Activated CD8-positive, alpha-beta memory T cell treated with anti-CD3 and anti-CD28 coated beads, Interleukin-2, amount 50 U/mL, for 48 hours (primary cell): ENCODE measurements around the gene NOS1AP.
"Not testable (repeated sequence)": the region's sequence is repeated elsewhere in the genome, so short reads cannot be mapped to it uniquely, and the experiment has no call there.

Experiments used
- DNase-seq: peaks from one replicate; pipeline ENCODE4 v3.0.0-alpha.2; 2020

Gene NOS1AP

GRCh38 chr1:162197615-162198421 lies 128.3 kb downstream of the NOS1AP start:
- DNase-seq: no peak

GRCh38 chr1:162200096-162200847 lies 130.8 kb downstream of the NOS1AP start:
- no peak for DNase-seq

DNA sequence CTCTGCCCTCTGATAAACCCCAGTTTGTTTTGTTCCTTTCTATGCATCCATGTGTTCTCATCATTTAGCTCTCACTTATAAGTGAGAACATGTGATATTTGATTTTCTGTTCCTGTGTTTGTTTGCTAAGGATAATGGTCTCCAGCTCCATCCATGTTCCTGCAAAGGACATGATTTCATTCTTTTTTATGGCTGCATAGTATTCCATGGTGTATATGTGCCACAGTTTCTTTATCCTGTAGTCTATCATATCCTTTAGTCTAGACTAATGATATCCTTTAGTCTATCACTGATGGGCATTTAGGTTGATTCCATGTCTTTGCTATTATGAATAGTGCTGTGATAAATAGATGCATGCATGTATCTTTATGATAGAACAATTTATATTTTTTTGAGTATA lies 131.6 kb downstream of the NOS1AP start:
- not testable (repeated sequence) for DNase-seq

DNA sequence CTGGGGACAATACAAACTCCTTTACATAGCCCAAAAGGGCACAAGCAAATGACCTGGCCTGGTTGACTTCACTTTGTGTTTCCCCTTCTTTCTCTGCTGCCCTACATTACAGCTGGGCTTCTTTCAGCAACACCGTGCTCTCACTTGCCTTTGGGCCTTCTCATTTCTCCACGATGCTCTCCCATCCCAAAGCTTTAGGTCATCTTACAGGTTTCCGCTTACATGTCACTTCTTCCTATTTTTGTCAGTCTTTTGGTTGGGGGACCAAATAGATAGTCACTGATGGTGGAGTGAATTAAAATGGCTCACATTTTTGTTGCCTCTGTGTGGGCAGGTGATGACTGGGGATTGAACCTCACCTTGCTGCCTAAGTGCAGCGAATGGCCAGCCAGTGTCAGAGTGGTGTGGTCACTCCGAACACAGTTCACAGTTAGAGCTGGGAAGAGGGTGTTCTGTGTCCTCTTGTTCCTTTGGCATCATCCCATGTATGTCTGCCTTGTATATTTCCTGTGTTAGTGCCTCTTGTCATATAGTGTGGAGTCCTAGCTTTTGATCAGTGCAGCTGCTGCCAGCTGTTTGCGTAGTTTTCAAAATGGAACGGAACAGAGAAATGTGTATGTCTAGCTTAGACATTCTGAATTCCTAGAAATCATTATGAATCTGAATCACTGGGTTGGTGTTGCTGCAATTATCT lies 134.8 kb downstream of the NOS1AP start:
- DNase-seq: no peak

DNA sequence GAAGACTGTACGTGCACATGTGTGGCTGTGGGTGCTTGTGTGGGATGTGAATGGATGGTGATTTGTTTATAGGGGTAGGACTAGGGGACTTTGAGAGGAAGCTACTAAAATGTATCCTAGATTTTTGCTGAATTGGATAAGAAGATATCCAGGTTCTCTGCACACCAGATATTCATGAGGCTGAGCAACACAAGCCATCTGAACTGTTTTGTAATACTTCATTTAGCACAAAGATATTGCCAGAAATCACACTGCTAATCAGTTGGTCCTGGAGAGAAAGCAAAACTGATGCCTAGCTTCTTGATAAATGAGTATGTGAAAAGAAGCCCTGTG lies 135.3 kb downstream of the NOS1AP start:
- DNase-seq: no peak

DNA sequence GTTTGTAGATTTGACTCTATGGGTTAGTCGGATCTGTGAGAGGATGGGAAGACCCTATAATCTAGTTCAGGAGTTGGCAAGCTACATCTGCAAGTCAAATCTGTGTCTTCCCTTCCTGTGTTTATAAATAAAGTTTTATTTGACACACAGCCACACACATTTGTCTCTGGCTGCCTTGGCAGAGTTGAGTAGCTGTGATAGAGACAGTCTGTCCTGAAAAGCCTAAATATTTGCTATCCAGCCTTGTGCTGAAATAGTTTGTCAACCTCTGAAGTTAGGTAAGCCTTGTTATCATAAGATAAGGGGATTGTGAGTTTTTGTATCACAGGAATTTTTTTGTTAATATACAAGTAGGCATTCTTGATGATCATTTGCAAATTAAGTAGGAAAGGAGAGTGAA lies 136.8 kb downstream of the NOS1AP start:
- no peak for DNase-seq

- no peak for DNase-seq
These were observed 137.5 kb downstream of the NOS1AP start for GRCh38 chr1:162206749-162207635.

DNA sequence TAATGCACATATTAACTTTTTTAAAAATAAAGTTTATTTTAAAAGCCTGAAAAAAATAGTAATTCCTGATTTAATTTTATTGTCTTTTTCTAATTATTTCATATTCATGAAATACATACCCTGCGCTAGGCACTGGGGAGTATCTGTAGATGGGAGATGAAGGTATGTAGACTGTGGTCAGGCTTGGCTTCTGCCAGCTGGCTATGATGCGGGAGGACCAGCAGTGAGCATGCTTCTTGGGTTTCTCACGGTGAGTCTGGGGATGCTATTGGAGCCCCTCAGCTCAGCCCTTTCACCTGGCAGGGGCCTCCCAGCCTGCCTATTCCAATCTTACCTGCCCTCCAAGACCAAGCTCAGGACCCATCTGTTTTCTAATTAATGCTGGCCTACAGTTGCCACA lies 138.4 kb downstream of the NOS1AP start:
- DNase-seq: no peak

DNA sequence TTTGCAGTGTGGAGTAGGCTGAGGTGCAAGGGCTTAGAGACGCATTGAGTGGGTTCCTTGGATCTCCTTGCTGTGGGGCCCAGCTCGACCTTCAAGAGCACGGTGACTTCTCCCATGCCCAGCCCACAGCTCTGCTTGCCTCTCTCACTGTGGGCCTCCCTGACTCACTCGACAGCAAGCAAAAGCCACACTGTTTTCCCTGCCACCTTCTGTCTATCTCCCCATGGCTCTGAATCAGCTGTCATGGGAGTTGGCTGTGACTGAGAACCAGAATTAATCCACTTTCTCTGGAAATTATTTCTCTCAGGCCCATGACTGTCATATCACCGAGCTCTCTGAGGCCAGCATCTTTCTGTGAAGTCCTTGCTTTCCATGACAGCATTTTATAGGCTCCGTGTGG lies 140.7 kb downstream of the NOS1AP start:
- no peak for DNase-seq

- no peak for DNase-seq
These were observed 143.2 kb downstream of the NOS1AP start for GRCh38 chr1:162212713-162213112.

DNA sequence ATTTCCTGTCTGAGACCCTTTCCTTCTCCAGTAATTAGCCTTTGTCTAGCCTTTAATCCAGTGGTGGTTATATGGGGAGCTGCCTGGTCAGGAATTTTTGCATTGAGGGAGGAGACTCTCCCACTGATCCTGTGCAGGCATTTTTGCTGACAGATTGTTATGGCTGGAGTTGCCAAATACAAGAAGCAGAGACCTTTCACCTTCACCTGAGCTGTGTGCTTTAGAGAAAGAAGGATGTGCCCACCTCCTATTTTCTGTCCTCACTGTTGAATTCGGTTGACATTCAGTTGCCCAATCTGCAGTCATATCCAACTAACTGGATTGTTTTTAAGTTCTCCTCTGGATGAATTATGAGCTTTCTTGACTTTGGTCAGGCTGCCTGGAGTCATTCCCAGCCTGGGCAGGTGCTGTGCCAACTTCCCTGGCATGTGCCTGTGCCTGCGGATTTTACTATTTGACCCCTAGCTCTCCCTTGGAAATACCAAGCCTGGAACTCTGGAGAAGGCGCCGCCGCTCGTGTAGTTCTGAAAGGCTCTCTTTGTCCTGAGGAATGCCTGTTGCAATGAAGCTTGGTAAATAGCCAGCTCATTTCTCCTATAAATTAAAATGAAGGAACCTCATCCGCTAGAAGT lies 143.9 kb downstream of the NOS1AP start:
- no peak for DNase-seq

DNA sequence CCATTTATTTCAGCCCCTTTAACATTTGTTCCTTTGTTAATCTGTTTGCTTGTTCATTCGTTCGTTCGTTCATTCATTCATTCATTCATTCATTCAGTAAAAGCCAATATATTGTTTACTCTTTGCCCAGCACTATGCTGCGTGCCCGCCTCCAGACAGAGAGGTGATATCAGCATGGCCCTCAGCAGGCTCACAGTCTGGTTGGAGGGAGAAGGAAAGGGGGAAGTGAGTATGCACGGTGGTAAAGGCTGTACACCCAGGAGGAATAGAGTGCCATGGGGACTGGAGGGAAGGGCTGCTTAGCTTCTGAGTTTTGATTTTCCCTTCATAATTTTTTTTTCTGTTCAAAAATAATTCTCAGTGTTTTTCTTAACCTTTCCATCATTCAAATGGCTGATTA lies 144.7 kb downstream of the NOS1AP start:
- no peak for DNase-seq

DNA sequence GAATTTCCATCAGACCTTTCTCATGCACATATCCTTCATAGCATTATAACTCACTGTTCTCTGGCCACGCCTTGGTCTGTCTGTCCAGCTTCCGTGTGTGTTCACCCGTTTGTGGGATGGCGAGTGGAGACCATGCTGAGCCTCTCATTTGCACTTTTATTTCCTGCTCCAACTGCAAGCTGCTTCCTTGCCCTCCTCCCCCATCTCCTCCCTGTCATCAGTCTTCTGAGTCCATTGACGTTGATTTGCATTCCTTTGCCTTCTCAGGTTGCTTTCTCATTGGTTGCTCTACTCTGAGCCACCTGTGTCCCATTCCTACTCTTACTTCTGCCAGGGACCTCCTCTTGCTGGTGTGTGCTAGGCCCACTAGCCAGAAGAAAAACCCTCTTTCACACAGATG lies 146.4 kb downstream of the NOS1AP start:
- DNase-seq: no peak

DNA sequence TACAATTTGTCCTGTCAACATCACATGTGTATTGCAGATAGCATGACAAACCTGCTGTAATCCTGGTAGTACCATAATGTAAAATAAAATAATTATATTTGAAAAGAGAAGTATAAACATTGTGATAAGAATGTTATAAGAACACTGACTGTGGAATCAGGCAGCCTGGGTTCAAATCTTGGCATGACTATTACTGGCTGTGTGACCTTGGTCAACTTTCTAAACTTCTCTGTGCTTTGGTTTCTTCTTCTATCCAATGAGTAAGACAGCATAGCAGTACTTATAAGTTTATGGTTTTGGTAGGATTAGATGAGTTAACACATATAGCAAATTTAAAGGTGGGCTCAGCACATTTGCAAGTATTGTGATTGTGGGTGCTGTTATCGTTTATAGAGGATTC lies 147.1 kb downstream of the NOS1AP start:
- DNase-seq: no peak

DNA sequence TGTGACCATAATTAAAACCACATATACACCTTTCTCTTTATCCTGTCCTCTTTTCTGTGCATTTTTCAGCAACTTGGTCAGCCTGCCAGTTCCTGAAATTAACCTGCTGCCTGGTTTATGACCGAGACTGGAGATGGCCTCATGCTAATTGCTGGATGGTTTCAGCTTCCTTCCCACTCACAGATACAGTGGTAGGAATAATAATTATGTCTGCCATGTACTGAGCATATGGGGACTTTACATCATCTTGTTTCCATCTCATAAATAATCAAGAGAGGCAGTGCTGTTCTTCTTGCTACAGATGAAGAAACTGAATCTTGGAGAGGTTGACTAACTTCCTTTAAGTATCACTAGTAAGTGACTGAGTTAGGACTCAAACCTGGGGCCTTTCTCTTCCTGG lies 148.2 kb downstream of the NOS1AP start:
- no peak for DNase-seq

DNA sequence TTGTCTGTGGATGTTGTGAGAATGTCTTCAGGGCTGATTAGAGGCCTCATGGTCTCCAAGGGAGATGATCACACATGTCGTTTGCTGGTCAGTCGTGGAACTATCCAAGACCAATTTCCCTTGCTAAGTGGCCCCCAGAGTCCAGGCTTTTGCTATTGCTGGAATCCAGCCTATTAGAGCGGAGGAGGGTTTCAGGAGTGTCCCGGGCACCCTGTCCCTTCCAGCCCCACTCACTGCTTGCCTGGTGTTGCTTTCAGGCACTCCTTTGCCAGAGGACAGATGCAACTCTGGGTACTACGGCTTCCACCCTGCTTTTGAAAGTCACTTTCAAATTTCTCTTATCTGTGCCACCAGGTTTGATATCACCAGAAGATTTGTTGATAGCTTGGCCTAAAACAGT lies 149.1 kb downstream of the NOS1AP start:
- DNase-seq: no peak

DNA sequence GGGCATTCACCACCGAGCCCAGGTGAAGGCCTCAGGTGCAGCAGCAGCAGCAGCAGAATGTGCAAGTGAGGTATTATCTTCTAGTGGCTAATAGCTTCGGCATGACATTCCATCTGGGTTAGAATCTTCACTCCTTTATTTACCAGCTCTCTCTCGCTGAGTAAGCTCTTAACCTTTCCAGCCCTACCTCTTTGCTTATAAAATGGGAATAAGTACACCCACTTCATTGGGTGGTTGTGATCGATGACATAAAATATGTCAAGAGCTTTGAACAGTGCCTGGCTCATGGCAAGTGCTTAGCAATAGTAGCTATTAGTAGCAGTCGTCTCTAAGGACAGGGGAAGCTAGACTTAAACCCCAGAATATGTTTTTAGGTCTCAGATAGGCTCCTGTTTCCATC lies 149.5 kb downstream of the NOS1AP start:
- no peak for DNase-seq

GRCh38 chr1:162219461-162219860 lies 150.0 kb downstream of the NOS1AP start:
- no peak for DNase-seq

DNA sequence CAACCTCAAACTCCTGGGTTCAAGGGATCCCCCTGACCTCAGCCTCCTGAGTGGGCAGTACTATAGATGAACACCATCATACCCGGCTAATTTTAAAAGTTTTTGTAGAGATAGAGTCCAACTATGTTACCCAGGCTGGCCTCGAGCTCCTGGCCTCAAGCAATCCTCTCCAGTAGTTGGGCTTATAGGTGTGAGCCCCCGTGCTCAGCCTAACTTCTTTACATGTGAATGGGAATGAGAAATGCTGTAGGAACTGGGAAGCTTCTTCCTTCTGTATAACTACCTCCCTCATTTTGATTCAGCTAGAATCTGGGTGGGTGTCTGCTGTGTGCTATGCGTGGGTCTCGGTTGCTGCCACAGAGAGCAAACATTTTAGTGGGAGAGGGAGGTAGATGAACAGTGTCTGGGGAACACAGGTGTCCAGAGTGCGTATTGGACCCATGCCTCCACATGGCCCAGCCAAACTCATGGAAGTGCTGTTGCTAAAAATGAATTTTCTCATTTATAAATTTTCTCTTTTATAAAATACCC lies 150.6 kb downstream of the NOS1AP start:
- DNase-seq: no peak

GRCh38 chr1:162222014-162222413 lies 152.5 kb downstream of the NOS1AP start:
- DNase-seq: no peak

DNA sequence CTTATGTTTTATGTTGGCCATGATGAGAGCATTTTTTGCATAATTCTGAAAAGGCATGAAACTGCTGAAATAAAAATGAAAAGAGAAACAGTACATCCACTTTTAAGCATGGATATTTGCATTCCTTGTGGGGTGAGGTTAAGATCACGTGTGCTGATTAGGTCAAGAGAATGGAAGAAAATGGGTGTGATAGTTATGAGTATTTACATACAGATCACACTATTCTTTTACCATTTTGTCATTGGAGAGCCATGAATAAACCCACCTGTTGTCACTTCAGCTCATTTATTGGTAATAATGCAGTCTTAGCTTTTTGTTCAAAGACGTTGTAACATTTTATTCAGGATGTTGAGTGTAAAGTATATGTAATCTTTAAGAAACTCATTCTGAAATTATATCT lies 153.2 kb downstream of the NOS1AP start:
- DNase-seq: no peak

- no peak for DNase-seq
These were observed 154.0 kb downstream of the NOS1AP start for GRCh38 chr1:162223488-162223887.
